IMR-90 (cell line): Measurements from ENCODE around the gene ERN1. TPM values are rescaled to one million over a fixed set of nuclear protein-coding genes. Genes with fewer than 3 reads are reported as not detected.
"Not testable (repeated sequence)": the region's sequence is repeated elsewhere in the genome, so short reads cannot be mapped to it uniquely, and the experiment has no call there.

Experiments used
- ATAC-seq: fragments of 200-7000 bp; cut with Tn5 transposase; 2 replicates; pipeline ENCODE4 v1.9.1; 2020; ENCODE audit warnings: low read depth, mild to moderate bottlenecking, moderate library complexity
- BruUV-seq: library from RNA; stranded (reverse); fragments of 400-500 nt; replicated peaks from 2 replicates; lab custom pipeline; 2021; lab: Mats Ljungman, UMichigan
- CTCF ChIA-PET: fragments of 300-600 bp; formaldehyde crosslinking; extraction: SDS; loops from one replicate; lab custom pipeline; 2021; ENCODE audit warnings: antibody characterized with exemption; lab: Yijun Ruan, JAX
- POLR2A ChIA-PET: fragments of 300-600 bp; sonication (Branson Sonifier 250); formaldehyde crosslinking; loops from one replicate; lab custom pipeline; 2022; ENCODE audit warnings: antibody characterized with exemption; ENCODE audit not compliant: unreplicated experiment; lab: Charles Lee
- DNase-seq: peaks from one replicate; pipeline ENCODE4 v3.0.0; 2013
- H2AFZ ChIP-seq: replicated peaks from 2 replicates; pipeline ENCODE3; 2013; ENCODE audit warnings: low read length, mild to moderate bottlenecking; ENCODE audit not compliant: poor library complexity
- H2AK5ac ChIP-seq: 2 replicates; pipeline ENCODE4 v1.6.1; 2013; ENCODE audit warnings: low read depth, low read length, inconsistent platforms
- H2AK9ac ChIP-seq: replicated peaks from 2 replicates; pipeline ENCODE3; 2013; ENCODE audit warnings: mild to moderate bottlenecking, low read depth, low read length, moderate library complexity; ENCODE audit not compliant: poor library complexity
- H2BK120ac ChIP-seq: 2 replicates; pipeline ENCODE4 v1.6.1; 2013; ENCODE audit warnings: low read depth, low read length, inconsistent platforms
- H2BK15ac ChIP-seq: 3 replicates; pipeline ENCODE4 v1.6.1; 2013; ENCODE audit warnings: low read depth, low read length, inconsistent platforms
- H2BK20ac ChIP-seq: 2 replicates; pipeline ENCODE4 v1.6.1; 2013; ENCODE audit warnings: low read depth, mild to moderate bottlenecking, inconsistent platforms, low read length, moderate library complexity
- H2BK5ac ChIP-seq: 2 replicates; pipeline ENCODE4 v1.6.1; 2013; ENCODE audit warnings: mild to moderate bottlenecking, low read depth, low read length, inconsistent platforms; ENCODE audit not compliant: poor library complexity, severe bottlenecking
- H3K14ac ChIP-seq: replicated peaks from 2 replicates; pipeline ENCODE4 v1.6.1; 2013; ENCODE audit warnings: low read depth, low read length, inconsistent platforms
- H3K18ac ChIP-seq: 2 replicates; pipeline ENCODE4 v1.6.1; 2013; ENCODE audit warnings: low read depth, low read length, control low read depth
- H3K23ac ChIP-seq: 2 replicates; pipeline ENCODE4 v1.6.1; 2013; ENCODE audit warnings: low read depth, low read length, inconsistent platforms
- H3K27ac ChIP-seq: 2 replicates; pipeline ENCODE4 v1.5.1; 2013; ENCODE audit warnings: mild to moderate bottlenecking, control low read depth, low read length; ENCODE audit not compliant: insufficient read depth
- H3K27me3 ChIP-seq: 2 replicates; pipeline ENCODE4 v1.6.1; 2013; ENCODE audit warnings: low read length; ENCODE audit not compliant: control insufficient read depth, insufficient read depth
- H3K36me3 ChIP-seq: 2 replicates; pipeline ENCODE4 v1.6.1; 2013; ENCODE audit warnings: low read length, mixed read lengths; ENCODE audit not compliant: control insufficient read depth, insufficient read depth
- H3K4ac ChIP-seq: 2 replicates; pipeline ENCODE4 v1.6.1; 2013; ENCODE audit warnings: low read depth, low read length, inconsistent platforms
- H3K4me1 ChIP-seq: 2 replicates; pipeline ENCODE4 v1.6.1; 2013; ENCODE audit warnings: low read length, mixed read lengths; ENCODE audit not compliant: control insufficient read depth, insufficient read depth
- H3K4me2 ChIP-seq: 2 replicates; pipeline ENCODE4 v1.6.1; 2013; ENCODE audit warnings: low read depth, mild to moderate bottlenecking, control low read depth, low read length, moderate library complexity
- H3K4me3 ChIP-seq: 2 replicates; pipeline ENCODE4 v1.5.1; 2013; ENCODE audit warnings: low read depth, mild to moderate bottlenecking, control low read depth, low read length, moderate library complexity; ENCODE audit not compliant: insufficient read depth
- H3K56ac ChIP-seq: 2 replicates; pipeline ENCODE4 v1.6.1; 2013; ENCODE audit warnings: low read length, inconsistent platforms; ENCODE audit not compliant: insufficient read depth; ENCODE audit errors: extremely low read depth
- H3K79me1 ChIP-seq, 2 experiments: 2 replicates each; pipeline ENCODE4 v1.6.1; 2013; ENCODE audit warnings: low read length in 2 of 2, inconsistent platforms in 1 of 2, low read depth in 1 of 2
- H3K9ac ChIP-seq: 2 replicates; pipeline ENCODE4 v1.6.1; 2013; ENCODE audit warnings: low read depth, low read length, control low read depth
- H3K9me1 ChIP-seq: 2 replicates; pipeline ENCODE4 v1.6.1; 2013; ENCODE audit warnings: low read length, inconsistent platforms; ENCODE audit not compliant: insufficient read depth
- H3K9me3 ChIP-seq: 2 replicates; pipeline ENCODE4 v1.6.1; 2013; ENCODE audit warnings: low read length; ENCODE audit not compliant: control insufficient read depth, insufficient read depth
- H4K20me1 ChIP-seq: 2 replicates; pipeline ENCODE4 v1.6.1; 2013; ENCODE audit warnings: low read length, inconsistent platforms; ENCODE audit not compliant: insufficient read depth
- H4K5ac ChIP-seq: 2 replicates; pipeline ENCODE4 v1.6.1; 2013; ENCODE audit warnings: mild to moderate bottlenecking, low read depth, low read length, control low read depth
- H4K8ac ChIP-seq, 2 experiments: 2 replicates each; pipeline ENCODE4 v1.6.1; 2013; ENCODE audit warnings: low read depth in 2 of 2, low read length in 2 of 2, control low read depth in 1 of 2, inconsistent platforms in 1 of 2
- H4K91ac ChIP-seq: 2 replicates; pipeline ENCODE4 v1.6.1; 2013; ENCODE audit warnings: low read depth, low read length, inconsistent platforms; ENCODE audit not compliant: insufficient read depth
- MAFK ChIP-seq: IDR thresholded peaks from 2 replicates; pipeline ENCODE4 v1.6.1; 2012; ENCODE audit warnings: low read depth, low read length, improper control_type of control experiment
- POLR2A ChIP-seq: IDR thresholded peaks from 2 replicates; pipeline ENCODE4 v1.6.1; 2012; ENCODE audit warnings: mild to moderate bottlenecking, low read depth, low read length
- SMC3 ChIP-seq: fragments of 150-350 bp; IDR thresholded peaks from 2 replicates; pipeline ENCODE4 v1.6.1; 2016; ENCODE audit warnings: low read depth, mild to moderate bottlenecking, antibody characterized with exemption, low read length, moderate library complexity
- WGBS, 2 experiments: methylation state at CpG; one replicate each; pipeline versions ENCODE4 v1.1.5 to v1.1.7; 2013; ENCODE audit warnings: missing lambda C conversion rate in 2 of 2; ENCODE audit not compliant: insufficient read length in 1 of 2; ENCODE audit errors: extremely low coverage in 2 of 2; 5-methylcytosine and 5-hydroxymethylcytosine counted together
- dilution Hi-C: fragments of 300-500 bp; cut with HindIII; formaldehyde crosslinking; loops from one replicate; pipeline ENCODE4 v1.14.3; 2018; ENCODE audit warnings: low sequenced_read_pairs; ENCODE audit not compliant: unreplicated experiment
- in situ Hi-C: fragments of 300-500 bp; cut with MboI; formaldehyde crosslinking; loops from 3 replicates; pipeline ENCODE4 v1.14.3; 2019; ENCODE audit warnings: low sequenced_read_pairs, inconsistent platforms, mixed read lengths
- intact Hi-C: fragments of 100-400 bp; cut with micrococcal nuclease; formaldehyde crosslinking; loops from 2 replicates; pipeline ENCODE4 v1.10.0; 2022
- polyA plus RNA-seq, 3 experiments: library from polyadenylated mRNA; depleted of rRNA; stranded (reverse); fragments of >200 nt; gene quantifications; 2 replicates each; pipeline ENCODE4 v1.2.3, GENCODE V29; 2012; ENCODE audit warnings: low replicate concordance in 1 of 3
- total RNA-seq: library from RNA; depleted of rRNA; stranded (reverse); fragments of >200 nt; gene quantifications from 2 replicates; pipeline ENCODE4 v1.2.3, GENCODE V29; 2012
- TF ChIP-seq, protein P1 (sequence below): conservative IDR thresholded peaks from 2 replicates; pipeline ENCODE4 v1.5.1; 2012; ENCODE audit warnings: mild to moderate bottlenecking, low read depth, low read length, improper control_type of control experiment

ERN1 gene
- total and polyA plus RNA-seq, 2 of the 4 experiments (the other 2 are of a cell fraction), result 2.7 to 4.1 TPM

DNA sequence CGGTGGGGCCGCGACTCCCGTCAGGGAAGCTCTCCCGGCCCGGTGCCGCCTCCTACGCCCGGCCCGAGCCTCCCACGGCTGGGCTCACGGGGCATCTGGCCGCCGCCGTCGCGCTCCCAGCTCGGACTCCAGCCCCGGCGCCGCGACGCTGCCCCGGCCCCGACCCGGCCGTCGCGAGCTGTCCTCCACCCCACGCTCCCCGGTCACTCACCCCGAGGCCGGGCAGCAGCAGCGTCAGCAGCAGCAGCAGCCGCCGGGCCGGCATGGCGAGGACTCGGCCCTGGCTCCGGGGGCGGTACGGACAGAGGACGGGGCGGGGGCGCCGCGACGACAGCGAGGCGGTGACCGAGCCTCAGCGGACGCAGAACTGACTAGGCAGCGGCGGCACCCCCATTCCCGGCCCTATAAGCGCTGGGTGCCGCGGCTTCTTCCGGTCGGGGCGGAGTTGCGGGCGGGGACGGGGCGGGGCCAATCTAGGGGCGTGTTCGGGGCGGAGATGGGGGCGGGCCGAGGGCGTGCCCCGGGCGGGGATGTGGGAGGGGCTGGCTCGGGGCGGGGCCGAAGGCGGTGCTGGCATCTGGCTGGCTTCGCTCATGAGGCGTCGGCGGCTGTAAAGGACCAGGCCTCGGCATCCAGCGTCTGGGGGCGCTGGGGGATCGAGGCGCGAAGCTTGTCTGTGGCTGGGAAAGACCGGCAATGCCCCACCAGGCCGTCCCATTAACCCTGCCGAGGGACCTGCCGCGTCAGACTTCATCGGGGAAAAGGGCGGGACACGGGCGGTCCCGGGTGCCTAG lies at the start of gene ERN1 (continued):
- TF ChIP-seq, protein P1, sequence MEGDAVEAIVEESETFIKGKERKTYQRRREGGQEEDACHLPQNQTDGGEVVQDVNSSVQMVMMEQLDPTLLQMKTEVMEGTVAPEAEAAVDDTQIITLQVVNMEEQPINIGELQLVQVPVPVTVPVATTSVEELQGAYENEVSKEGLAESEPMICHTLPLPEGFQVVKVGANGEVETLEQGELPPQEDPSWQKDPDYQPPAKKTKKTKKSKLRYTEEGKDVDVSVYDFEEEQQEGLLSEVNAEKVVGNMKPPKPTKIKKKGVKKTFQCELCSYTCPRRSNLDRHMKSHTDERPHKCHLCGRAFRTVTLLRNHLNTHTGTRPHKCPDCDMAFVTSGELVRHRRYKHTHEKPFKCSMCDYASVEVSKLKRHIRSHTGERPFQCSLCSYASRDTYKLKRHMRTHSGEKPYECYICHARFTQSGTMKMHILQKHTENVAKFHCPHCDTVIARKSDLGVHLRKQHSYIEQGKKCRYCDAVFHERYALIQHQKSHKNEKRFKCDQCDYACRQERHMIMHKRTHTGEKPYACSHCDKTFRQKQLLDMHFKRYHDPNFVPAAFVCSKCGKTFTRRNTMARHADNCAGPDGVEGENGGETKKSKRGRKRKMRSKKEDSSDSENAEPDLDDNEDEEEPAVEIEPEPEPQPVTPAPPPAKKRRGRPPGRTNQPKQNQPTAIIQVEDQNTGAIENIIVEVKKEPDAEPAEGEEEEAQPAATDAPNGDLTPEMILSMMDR, result no peak
- peak; percentile 94 for TF ChIP-seq POLR2A
- TF ChIP-seq SMC3, result no peak

DNA sequence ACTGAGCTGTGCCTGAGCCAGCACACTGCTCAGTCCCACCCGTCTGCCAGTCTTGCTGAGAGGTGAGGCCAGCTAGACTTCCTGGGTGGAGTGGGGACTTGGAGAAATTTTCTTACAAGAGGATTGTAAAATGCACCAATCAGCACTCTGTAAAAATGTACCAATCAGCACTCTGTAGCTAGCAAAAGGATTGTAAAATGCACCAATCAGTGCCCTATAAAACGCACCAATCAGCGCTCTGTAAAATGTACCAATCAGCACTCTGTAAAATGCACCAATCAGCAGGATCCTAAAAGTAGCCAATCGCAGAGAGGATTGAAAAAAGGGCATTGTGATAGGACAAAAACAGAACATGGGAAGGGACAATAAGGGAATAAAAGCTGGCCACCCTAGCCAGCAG lies 49.1 kb upstream of the ERN1 start:
- H3K56ac ChIP-seq, H2BK120ac ChIP-seq, intact Hi-C loops, BruUV-seq, H3K4me3 ChIP-seq, H3K18ac ChIP-seq, H3K14ac ChIP-seq, H3K27ac ChIP-seq, H3K9me1 ChIP-seq, H2AFZ ChIP-seq, H3K79me1 ChIP-seq, H2BK15ac ChIP-seq, DNase-seq, H2AK9ac ChIP-seq, dilution Hi-C loops, H3K9ac ChIP-seq, H2AK5ac ChIP-seq, in situ Hi-C loops, H3K9me3 ChIP-seq, CTCF ChIA-PET, H3K4me1 ChIP-seq, H4K5ac ChIP-seq, H3K4me2 ChIP-seq, H4K91ac ChIP-seq, H3K36me3 ChIP-seq, H3K23ac ChIP-seq, H2BK20ac ChIP-seq, H4K8ac ChIP-seq, H4K20me1 ChIP-seq, H2BK5ac ChIP-seq, H3K4ac ChIP-seq, H3K27me3 ChIP-seq, POLR2A ChIA-PET, ATAC-seq: not testable (repeated sequence)
- no CpG with 5 or more reads among the region's 4 CpGs for WGBS, 2 experiments
- TF ChIP-seq MAFK, result peak; percentile 10; the same call in 1 of the 2 replicates
